ENCODE measurements around the gene CA4. TPM values are rescaled to one million over a fixed set of nuclear protein-coding genes. Genes with fewer than 3 reads are reported as not detected.

The CA4 gene
- total and polyA plus RNA-seq, 2 of the 8 experiments (the other 6 are each of a cell fraction or from before 2014, with no cell fraction given): 3.6 to 4.2 TPM

- TF ChIP-seq EP300 (IDR thresholded peaks at IDR 0.05; ENCODE audit: borderline replicate concordance in 1 of 2, low read depth in 2 of 2, low read length in 2 of 2): peak in 1 of 2 experiments; percentile 78; a peak in 1 of 3 replicates
- TF ChIP-seq JUN (IDR thresholded peaks at IDR 0.05; ENCODE audit: low read depth, low read length): no peak
- TF ChIP-seq RAD21 (IDR thresholded peaks at IDR 0.05 in 1 of 2, conservative IDR thresholded peaks at IDR 0.05 in 1 of 2; ENCODE audit: low read depth in 2 of 2, low read length in 2 of 2): no peak
- TF ChIP-seq USF2 (IDR thresholded peaks at IDR 0.05; ENCODE audit: low read length): no peak
- TF ChIP-seq ATF3 (IDR thresholded peaks at IDR 0.05; ENCODE audit: insufficient read depth, low read depth, low read length): no peak
- no peak for TF ChIP-seq PHF8 (conservative IDR thresholded peaks at IDR 0.05; ENCODE audit: low read depth, low read length)
- no peak for TF ChIP-seq KDM4A (IDR thresholded peaks at IDR 0.05; ENCODE audit: low read depth, low read length, severe bottlenecking)
- no peak for TF ChIP-seq BRCA1 (IDR thresholded peaks at IDR 0.05; ENCODE audit: low read depth, low read length)
- TF ChIP-seq BACH1 (IDR thresholded peaks at IDR 0.05; ENCODE audit: low read length): no peak
- TF ChIP-seq CHD2 (IDR thresholded peaks at IDR 0.05; ENCODE audit: low read length): peak; percentile 41; the same call in 1 of the 2 replicates
- no peak for TF ChIP-seq SP2 (IDR thresholded peaks at IDR 0.05; ENCODE audit: low read length)
- TF ChIP-seq RFX5 (IDR thresholded peaks at IDR 0.05; ENCODE audit: borderline replicate concordance, low read depth, low read length): peak; percentile 16; the same call in 1 of the 2 replicates
- no peak for TF ChIP-seq ASH2L (IDR thresholded peaks at IDR 0.05; ENCODE audit: low read length)
- no peak for TF ChIP-seq HDAC2 (IDR thresholded peaks at IDR 0.05; ENCODE audit: borderline replicate concordance in 1 of 2, low read depth in 2 of 2, low read length in 2 of 2)
- TF ChIP-seq TBP (IDR thresholded peaks at IDR 0.05; ENCODE audit: low read depth, low read length): no peak
- TF ChIP-seq CTCF (IDR thresholded peaks at IDR 0.05; ENCODE audit: control extremely low read depth in 1 of 3, insufficient read depth in 1 of 3, low read depth in 1 of 3, low read length in 3 of 3): no peak
- TF ChIP-seq FOSL1 (IDR thresholded peaks at IDR 0.05; ENCODE audit: insufficient read depth, low read depth, low read length): no peak
- TF ChIP-seq NANOG (IDR thresholded peaks at IDR 0.05; ENCODE audit: insufficient read depth, low read depth, low read length, poor library complexity, severe bottlenecking): no peak
- TF ChIP-seq EGR1 (IDR thresholded peaks at IDR 0.05; ENCODE audit: borderline replicate concordance, low read depth, low read length): 0 out of 2 replicates have a peak, but pooled peaks have one; percentile 22
Observed at GRCh38 chr17:60161598-60162330, 12.0 kb downstream of the CA4 start (continued).
